Activated T-helper 1 cell treated with Interleukin-2 at 50 U/mL for 16 hours (primary cell): ENCODE measurements around the gene NDC1.
"Not testable (repeated sequence)": the region's sequence is repeated elsewhere in the genome, so short reads cannot be mapped to it uniquely, and the experiment has no call there.

Experiments used
- DNase-seq: peaks from one replicate; pipeline ENCODE4 v3.0.0-alpha.2; 2020; ENCODE audit warnings: low read depth

Gene NDC1

DNA sequence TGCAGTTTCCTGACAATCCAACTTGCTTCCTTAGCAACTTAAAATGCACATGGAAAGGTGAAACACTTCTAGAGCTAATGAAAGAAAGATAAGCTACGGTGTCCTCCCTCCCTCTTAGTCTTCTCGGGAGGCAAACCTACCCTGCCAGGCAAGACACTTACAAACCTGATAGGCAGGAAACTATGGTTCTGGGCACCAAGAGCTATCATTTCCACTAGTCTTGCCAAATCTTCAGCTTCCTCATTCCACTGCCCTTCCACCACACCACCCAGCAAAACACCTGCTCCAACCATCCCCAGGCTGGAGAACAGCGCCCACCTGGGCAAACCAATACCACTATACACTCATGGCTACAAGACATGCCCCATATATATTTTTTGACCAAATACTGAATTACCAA, 15.2 kb downstream of the NDC1 start:
- no peak for DNase-seq

DNA sequence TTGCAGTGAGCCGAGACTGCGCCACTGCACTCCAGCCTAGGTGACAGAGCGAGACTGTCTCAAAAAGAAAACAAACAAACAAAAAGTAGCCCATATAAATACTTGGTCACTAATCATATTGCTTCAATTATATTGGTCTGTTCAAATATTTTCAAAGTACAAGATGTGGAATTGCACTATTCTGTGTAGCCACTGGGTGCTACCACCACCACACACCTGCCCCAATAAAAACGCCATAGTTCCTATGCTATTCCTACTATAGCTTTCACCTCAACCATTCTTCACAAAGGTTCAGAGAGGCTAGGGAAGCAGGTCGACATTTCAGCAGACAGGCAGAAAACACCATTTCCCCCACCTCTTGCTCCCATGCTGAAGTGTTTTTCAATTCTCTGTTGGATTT, 16.7 kb downstream of the NDC1 start:
- no peak for DNase-seq

DNA sequence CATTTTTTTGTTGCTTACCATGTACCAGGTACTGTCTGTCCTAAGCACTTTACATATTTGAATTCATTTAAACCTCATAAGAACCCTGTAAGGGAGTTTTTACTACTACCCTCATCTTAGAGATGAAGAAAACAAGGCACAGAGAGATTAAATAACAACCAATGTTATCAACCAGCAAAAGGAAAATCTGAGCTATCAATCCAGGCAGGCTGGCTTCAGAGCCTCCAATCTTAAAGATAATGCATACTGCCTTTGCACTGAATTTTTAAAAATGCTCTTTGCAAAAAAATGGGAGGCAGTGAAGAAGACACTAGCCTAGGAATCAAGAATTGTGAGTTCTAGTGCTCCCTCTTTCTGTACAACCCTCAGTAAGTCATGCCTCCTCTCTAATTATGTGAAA, 18.7 kb downstream of the NDC1 start:
- no peak for DNase-seq

DNA sequence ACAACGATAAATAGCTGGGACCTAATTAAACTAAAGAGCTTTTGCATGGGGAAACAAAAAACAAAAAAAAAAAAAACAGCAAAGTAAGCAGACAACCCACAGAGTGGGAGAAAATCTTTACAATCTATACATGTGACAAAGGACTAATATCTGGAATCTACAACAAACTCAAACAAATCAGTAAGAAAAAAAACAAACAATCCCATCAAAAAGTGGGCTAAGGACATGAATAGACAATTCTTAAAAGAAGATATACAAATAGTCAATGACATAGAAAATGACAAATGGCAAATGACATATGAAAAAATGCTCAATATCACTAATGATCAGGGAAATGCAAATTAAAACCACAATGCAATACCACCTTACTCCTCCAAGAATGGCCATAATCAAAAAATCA, 21.5 kb downstream of the NDC1 start:
- DNase-seq: not testable (repeated sequence)

- DNase-seq: not testable (repeated sequence)
Observed at GRCh38 chr1:53815484-53815883, 22.6 kb downstream of the NDC1 start.

- DNase-seq: no peak
Observed at GRCh38 chr1:53811414-53811851, 26.7 kb downstream of the NDC1 start.

GRCh38 chr1:53810497-53810896, 27.6 kb downstream of the NDC1 start:
- no peak for DNase-seq

GRCh38 chr1:53810007-53810406, 28.1 kb downstream of the NDC1 start:
- no peak for DNase-seq

DNA sequence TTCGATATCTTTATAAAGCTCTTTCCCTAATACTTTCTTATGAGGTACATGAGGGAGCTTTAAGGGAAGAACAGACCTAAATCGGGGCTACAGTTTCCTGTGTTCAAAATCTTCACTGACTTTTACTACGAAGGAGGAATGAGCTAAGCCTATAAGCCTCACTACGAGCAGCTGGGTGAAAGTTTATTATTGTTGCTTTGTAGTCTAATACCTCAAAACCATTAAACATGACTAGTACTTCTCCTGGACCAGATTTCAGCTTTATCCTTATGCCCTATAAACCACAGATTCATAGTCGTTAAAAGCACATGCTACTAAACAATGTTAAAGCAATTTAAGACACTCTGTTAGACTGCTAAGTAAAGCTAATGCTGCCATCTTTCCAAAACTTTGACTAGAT, 30.2 kb downstream of the NDC1 start:
- no peak for DNase-seq

DNA sequence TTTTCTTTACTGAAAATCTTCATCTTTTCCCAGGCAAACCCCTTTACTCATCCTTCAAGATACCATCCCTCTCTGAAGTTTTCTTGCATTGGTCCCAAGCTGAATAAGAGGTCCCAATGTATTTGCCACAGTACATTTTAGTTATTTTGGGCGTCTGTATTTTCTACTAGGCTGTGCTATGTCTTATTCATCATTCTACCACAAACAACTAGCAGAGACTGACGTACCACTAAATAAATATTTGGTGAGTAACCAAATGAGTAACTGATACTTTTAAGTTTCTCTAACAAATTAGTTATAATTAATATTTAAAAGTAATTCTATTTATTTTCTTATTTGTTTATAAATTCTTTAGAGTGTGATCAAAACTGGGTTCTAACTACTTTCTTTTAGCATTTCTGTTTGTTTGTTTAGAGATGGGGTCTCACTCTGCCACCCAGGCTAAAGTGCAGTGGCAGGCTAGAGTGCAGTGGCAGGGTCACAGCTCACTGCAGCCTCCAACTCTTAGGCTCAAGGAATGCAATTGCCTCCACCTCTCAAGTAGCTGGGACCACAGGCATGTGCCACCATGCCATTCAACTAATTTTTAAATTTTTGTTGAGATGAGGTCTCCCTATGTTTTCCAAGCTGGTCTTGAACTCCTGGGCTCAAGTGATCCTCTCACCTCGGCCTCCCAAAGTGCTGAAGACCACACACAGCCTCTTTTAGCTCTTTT, 33.1 kb downstream of the NDC1 start:
- DNase-seq: no peak

- DNase-seq: no peak
Observed at GRCh38 chr1:53804181-53804580, 33.9 kb downstream of the NDC1 start.

GRCh38 chr1:53800621-53801020, 37.5 kb downstream of the NDC1 start:
- no peak for DNase-seq

GRCh38 chr1:53799141-53799540, 39.0 kb downstream of the NDC1 start:
- no peak for DNase-seq

DNA sequence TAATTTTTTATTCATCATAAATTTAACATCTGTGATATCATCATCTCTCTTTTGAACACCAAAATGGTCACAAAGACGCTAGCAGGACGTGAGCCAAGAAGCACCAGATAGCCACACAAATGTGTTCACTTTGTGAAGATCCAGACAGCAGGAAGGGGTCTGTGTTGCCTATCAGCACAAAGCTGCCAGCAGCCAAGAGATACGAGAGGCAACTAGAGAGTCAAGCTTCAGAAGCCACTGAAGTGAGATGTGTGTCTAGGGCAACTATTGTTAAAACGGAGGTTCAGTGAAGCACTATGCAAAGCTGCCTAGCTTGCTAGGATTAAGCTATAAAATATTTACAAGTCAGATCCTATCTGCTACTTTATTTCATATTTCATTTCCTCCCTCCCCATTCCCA, 45.3 kb downstream of the NDC1 start:
- DNase-seq: no peak

- DNase-seq: no peak
Observed at GRCh38 chr1:53787655-53788054, 50.4 kb downstream of the NDC1 start.

GRCh38 chr1:53783056-53783455, 55.0 kb downstream of the NDC1 start:
- no peak for DNase-seq

DNA sequence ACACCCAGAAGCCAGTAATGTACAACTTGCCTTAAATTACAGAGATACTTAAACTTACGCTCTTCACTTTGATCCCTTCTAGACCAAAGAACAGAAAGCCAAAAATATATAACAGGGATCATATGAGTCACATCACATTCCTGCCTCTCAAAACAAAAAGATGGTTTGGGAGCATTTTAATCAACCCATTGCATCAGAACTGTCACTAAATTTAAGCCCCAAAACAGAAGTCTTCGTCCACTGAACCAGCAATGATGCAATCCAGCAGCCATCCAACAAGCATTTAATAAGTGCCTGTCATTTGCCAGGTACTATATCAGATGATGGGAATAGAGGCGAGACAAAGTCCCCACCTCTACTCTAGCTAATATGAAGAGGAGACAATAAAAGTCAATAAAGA, 56.4 kb downstream of the NDC1 start:
- DNase-seq: no peak

GRCh38 chr1:53777272-53777671, 60.8 kb downstream of the NDC1 start:
- DNase-seq: no peak

- DNase-seq: no peak
Observed at GRCh38 chr1:53771648-53772047, 66.4 kb downstream of the NDC1 start.

- no peak for DNase-seq
Observed at GRCh38 chr1:53769780-53770179, 68.3 kb downstream of the NDC1 start.

GRCh38 chr1:53769184-53769583, 68.9 kb downstream of the NDC1 start:
- DNase-seq: no peak

DNA sequence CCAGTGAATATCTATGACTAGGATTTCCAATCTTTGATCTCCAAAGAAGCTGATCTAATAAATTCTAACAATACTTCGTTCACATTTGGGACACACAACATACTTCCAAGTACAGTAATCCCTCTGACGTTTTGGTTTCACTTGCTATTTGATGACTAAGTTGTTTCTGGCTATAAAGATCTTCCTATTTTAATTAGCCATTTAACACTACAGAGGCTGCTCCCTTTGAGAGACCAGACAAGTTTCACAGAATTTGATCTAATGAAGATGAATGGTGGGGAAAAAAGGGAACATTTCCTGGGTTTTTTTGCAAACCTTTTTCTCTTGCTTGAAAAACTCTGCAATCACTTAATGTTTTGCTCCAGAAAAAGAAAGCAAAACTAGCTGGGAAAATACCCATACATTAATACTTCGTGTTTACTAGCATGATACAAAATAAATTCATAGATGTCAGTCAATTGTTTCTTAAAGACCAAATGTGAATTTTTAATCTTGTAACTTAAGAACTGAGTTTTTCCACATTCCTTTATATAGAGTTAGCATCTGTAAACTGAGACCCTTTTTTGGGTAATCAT, 71.2 kb downstream of the NDC1 start:
- DNase-seq: no peak

DNA sequence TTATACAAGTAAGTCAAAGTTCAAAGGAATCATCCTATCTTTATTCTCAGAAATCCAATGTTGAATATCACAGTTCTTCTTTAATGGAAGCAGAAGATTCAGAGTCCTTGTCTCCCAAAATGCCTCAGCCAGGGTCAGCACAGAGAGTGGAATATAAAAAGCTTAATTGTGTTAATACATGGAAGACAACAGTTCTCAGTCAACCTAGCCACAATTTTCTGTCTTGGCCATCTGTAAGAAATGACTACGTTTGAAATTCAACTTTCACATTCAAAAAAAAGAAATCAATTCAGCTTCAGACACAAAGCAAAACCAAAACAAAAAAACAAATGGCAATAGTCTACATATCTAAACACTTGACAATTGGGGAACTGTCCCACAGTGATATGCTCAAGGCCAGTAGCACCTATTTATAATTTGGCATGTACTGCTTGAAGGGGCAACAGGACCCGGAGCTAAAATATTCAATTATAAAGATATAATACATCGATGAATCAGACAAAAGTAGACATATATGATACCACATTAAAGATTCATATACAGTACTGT, 71.8 kb downstream of the NDC1 start:
- DNase-seq: no peak

DNA sequence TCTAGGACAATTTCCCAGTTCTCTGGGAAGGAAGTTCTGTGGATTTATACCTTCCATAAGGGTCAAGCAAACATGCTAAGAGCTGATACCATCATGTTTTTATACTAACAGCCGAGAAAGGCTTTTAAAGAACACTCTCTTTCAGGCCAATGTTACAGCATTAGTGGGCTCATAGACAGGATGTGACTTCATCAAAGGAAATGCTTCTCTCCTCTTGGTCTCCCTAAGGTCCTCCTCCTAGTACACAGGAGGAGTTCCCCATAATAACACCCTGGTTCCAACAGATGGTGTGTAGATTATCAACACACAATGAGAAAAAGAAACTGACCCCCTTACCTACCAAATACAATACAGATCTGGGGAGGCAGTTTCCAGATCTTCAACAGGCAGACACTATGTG, 72.4 kb downstream of the NDC1 start:
- DNase-seq: no peak
